ENCODE measurements around the gene PAM.

Gene PAM

GRCh38 chr5:102815540-102816332 is 60.6 kb downstream of the PAM start:
- no peak for DNase-seq (ENCODE audit: low read depth)
- no peak overlapping the region for H3K4me3 ChIP-seq (ENCODE audit: low read length)
- TF ChIP-seq CTCF (IDR thresholded peaks at IDR 0.05; ENCODE audit: insufficient read depth, low read depth, low read length, missing control alignments), result no peak

DNA sequence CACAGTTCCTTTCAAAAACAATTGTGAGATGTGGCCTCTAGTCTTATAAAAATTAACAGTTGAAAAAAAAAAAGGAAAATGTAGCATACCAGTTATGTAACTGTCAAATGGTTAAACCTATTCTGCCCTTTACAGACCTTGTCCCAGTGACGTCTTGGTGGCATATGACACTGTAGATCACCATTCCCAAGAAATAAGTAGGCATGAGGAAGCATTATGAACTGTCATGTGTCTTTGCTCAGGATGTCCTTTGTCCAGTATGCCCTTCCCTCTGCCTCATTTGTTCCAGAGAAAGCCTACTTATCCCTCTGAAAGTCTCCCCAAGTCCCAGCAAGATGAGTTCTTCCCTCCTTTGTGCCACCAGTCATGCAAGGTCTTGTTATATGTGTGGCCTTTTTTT is 63.2 kb downstream of the PAM start:
- no peak overlapping the region for H3K4me3 ChIP-seq (ENCODE audit: low read length)
- no peak for DNase-seq (ENCODE audit: low read depth)
- TF ChIP-seq CTCF (IDR thresholded peaks at IDR 0.05; ENCODE audit: insufficient read depth, low read depth, low read length, missing control alignments), result no peak

- no peak overlapping the region for H3K4me3 ChIP-seq (ENCODE audit: low read length)
- no peak for DNase-seq (ENCODE audit: low read depth)
- TF ChIP-seq CTCF (IDR thresholded peaks at IDR 0.05; ENCODE audit: insufficient read depth, low read depth, low read length, missing control alignments), result no peak
Observed at GRCh38 chr5:102818934-102819333, 63.8 kb downstream of the PAM start.

- no peak for DNase-seq (ENCODE audit: low read depth)
- H3K4me3 ChIP-seq (ENCODE audit: low read length), result no peak overlapping the region
- no peak for TF ChIP-seq CTCF (IDR thresholded peaks at IDR 0.05; ENCODE audit: insufficient read depth, low read depth, low read length, missing control alignments)
Observed at GRCh38 chr5:102819634-102820033, 64.5 kb downstream of the PAM start.

- no peak for TF ChIP-seq CTCF (IDR thresholded peaks at IDR 0.05; ENCODE audit: insufficient read depth, low read depth, low read length, missing control alignments)
- no peak for DNase-seq (ENCODE audit: low read depth)
Observed at GRCh38 chr5:102823441-102823874, 68.4 kb downstream of the PAM start.

GRCh38 chr5:102826629-102827028 is 71.5 kb downstream of the PAM start:
- no peak for TF ChIP-seq CTCF (IDR thresholded peaks at IDR 0.05; ENCODE audit: insufficient read depth, low read depth, low read length, missing control alignments)
- DNase-seq (ENCODE audit: low read depth), result peak; percentile 4
- H3K4me3 ChIP-seq (ENCODE audit: low read length), result no peak overlapping the region

More at GRCh38 chr5:102823441-102823874, 68.4 kb downstream of the PAM start:
- no peak overlapping the region for H3K4me3 ChIP-seq (ENCODE audit: low read length)

- TF ChIP-seq CTCF (IDR thresholded peaks at IDR 0.05; ENCODE audit: insufficient read depth, low read depth, low read length, missing control alignments), result no peak
- DNase-seq (ENCODE audit: low read depth), result peak; percentile 47
- H3K4me3 ChIP-seq (ENCODE audit: low read length), result no peak overlapping the region
Observed at GRCh38 chr5:102830241-102830640, 75.1 kb downstream of the PAM start.
